Lower lobe of right lung (tissue), 2 donors: ENCODE measurements around the gene DDB1. TPM values are rescaled to one million over a fixed set of nuclear protein-coding genes. Genes with fewer than 3 reads are reported as not detected.

Source experiments
- ATAC-seq, 2 donors: fragments of 200-7000 bp; cut with Tn5 transposase; one replicate each; pipeline ENCODE4 v1.9.1; 2020 to 2022; ENCODE audit warnings: mild to moderate bottlenecking in 2 of 2, moderate library complexity in 2 of 2
- DNase-seq: peaks from one replicate; pipeline ENCODE4 v3.0.0-alpha.2; 2020
- H3K27ac ChIP-seq: fragments of 200-600 bp; one replicate; pipeline ENCODE4 v1.8.0; 2022
- H3K27me3 ChIP-seq: fragments of 200-600 bp; one replicate; pipeline ENCODE4 v1.8.0; 2022; ENCODE audit warnings: low read depth
- H3K36me3 ChIP-seq: fragments of 200-600 bp; one replicate; pipeline ENCODE4 v1.8.0; 2022; ENCODE audit warnings: mild to moderate bottlenecking
- H3K4me1 ChIP-seq: fragments of 200-600 bp; one replicate; pipeline ENCODE4 v1.8.0; 2022
- H3K4me3 ChIP-seq: fragments of 200-600 bp; one replicate; pipeline ENCODE4 v1.8.0; 2022; ENCODE audit warnings: mild to moderate bottlenecking
- H3K9me3 ChIP-seq: fragments of 200-600 bp; one replicate; pipeline ENCODE4 v1.8.0; 2022
- intact Hi-C: fragments of 100-400 bp; cut with DNase I; formaldehyde crosslinking; loops from one replicate; pipeline ENCODE4 v1.11.0; 2022
- total RNA-seq: library from RNA; stranded (reverse); fragmentation: NEBNext Ultra II Directional; extraction: Animal tissue kit (Norgen Biotek cat#: 25700); gene quantifications from one replicate; pipeline ENCODE4 v1.2.1, GENCODE V29; 2021
- TF ChIP-seq, protein P1 (sequence below): fragments of 200-600 bp; IDR thresholded peaks from one replicate; pipeline ENCODE4 v1.8.0; 2022; ENCODE audit warnings: antibody characterized with exemption, mild to moderate bottlenecking
- donor health status: DM: no; HTN: yes; CAD: no; lungs with severe emphysema.

DDB1 gene
- total RNA-seq, 1 donor from 2014 or later = 122 TPM

DNA sequence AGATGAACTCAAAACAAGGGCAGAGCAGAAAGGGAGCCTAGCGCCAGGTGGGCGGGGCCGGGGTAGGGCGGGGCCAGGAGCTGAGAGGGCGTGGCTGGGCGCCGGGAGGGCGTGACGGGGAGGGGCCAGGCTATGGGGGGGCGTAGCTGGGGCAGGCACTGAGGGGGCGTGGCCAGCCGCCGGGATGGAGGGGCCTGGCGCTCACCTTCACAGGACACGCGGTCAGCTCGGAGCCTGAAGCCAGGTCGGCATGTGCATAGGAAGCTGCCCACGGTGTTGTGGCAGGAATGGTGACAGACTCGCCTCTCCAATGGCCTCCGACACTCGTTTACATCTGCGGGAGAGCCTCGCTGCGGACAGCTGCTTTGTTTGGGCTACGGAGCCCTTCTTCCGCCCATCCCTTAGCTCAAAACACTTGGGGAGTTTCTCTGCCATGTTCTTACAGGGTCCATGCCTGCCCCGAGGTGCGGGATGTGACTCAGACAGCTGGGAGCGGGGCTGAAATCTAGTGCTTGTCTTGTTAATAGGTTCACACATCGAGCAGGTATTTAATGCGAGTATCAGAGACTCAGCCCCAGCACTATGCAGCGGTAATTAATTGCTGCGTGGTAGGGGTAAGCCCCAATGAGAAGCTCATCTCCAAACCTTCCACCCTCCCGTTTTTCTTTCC lies 51.2 kb downstream of the DDB1 start:
- TF ChIP-seq, protein P1, sequence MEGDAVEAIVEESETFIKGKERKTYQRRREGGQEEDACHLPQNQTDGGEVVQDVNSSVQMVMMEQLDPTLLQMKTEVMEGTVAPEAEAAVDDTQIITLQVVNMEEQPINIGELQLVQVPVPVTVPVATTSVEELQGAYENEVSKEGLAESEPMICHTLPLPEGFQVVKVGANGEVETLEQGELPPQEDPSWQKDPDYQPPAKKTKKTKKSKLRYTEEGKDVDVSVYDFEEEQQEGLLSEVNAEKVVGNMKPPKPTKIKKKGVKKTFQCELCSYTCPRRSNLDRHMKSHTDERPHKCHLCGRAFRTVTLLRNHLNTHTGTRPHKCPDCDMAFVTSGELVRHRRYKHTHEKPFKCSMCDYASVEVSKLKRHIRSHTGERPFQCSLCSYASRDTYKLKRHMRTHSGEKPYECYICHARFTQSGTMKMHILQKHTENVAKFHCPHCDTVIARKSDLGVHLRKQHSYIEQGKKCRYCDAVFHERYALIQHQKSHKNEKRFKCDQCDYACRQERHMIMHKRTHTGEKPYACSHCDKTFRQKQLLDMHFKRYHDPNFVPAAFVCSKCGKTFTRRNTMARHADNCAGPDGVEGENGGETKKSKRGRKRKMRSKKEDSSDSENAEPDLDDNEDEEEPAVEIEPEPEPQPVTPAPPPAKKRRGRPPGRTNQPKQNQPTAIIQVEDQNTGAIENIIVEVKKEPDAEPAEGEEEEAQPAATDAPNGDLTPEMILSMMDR = no peak
- intact Hi-C loops = no loop called here
- no peaks in the 10 kb centered on the region for H3K4me1 ChIP-seq
- ATAC-seq (peak; percentile 83 to 84), DNase-seq (no peak)
- no peaks in the 10 kb centered on the region for H3K9me3 ChIP-seq
- no peak overlapping the region for H3K27ac ChIP-seq
- H3K4me3 ChIP-seq = no peak overlapping the region
- H3K27me3 ChIP-seq = peaks cover 5% of the 10 kb centered on the region
- no peaks in the 10 kb centered on the region for H3K36me3 ChIP-seq

DNA sequence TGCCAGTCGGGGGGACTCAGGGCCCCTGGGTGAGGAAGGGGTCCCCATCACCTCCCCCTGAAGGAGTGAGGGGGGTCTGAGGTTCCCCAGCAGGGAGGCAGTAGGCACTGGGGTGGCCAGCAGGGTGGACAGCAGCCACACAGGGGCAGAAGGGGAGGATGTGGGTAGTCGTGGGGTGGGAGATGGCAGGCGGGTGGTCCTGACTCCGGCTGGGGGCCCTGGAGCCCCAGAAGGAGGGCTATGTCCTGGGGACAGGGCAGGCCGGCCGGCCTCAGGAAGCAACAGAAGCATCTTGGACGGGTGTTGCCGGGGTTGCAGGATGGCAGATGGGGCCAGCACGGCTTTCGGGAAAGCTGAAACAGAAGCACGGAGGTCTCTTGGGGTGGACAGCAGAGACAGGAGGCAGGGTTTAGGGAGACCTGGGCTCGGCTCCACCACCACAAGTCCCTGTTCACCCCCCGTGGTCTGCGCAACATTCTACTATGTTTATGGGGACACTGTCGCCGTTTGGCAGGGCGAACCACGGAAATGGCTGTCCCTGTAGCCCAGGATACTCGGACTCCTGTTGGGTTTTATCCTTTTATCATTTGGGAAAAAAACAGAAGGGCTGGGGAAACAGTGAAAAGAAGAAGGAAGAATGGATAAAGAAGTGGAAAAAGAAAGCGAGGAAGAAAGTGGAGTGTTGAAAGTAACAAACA lies 51.9 kb downstream of the DDB1 start:
- Histone ChIP-seq H3K36me3 (no peaks in the 10 kb centered on the region), H3K4me3 (no peak overlapping the region), H3K27ac (no peak overlapping the region), H3K27me3 (peaks cover 5% of the 10 kb centered on the region), H3K9me3 (no peaks in the 10 kb centered on the region), H3K4me1 (no peaks in the 10 kb centered on the region)
- DNase-seq (no peak), ATAC-seq (no peak)
- intact Hi-C loops = no loop called here
- TF ChIP-seq, protein P1 = no peak

DNA sequence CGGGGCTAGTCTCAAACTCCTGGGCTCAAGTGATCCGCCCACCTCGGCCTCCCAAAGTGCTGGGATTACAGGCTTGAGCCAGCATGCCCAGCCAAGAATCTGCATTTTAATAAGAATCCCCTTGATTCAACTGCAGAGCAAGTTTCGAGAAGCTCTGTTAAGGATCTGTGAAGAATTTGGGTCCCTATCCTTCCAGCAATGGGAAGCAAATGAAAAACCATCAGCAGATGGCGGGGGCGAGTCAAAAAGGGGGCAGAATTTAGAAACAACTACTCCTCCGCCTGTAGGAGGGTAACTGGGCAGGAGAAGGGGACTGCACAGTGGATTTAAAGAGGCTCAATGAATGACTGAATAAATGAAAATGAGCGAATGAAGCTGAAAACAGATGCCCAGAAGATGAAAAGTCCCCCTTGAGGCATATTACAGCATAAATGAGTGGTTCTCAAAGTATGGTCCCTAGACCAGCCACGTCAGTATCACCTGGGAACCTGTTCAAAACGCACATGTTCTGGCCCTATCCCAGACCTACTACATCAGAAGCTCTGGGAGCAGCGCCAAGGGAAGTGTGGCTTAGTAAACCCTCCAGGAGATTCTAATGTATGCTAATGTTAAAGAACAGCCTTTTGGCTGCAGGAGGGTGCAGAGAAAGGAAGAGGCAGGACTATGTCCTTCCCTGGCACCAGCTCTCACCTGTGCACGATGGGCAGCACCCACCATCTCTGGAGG lies 52.8 kb downstream of the DDB1 start:
- Histone ChIP-seq H3K36me3 (no peaks in the 10 kb centered on the region), H3K27ac (no peak overlapping the region), H3K9me3 (no peaks in the 10 kb centered on the region), H3K4me3 (no peak overlapping the region), H3K27me3 (peaks cover 5% of the 10 kb centered on the region), H3K4me1 (no peaks in the 10 kb centered on the region)
- DNase-seq (no peak), ATAC-seq (no peak)
- intact Hi-C loops = no loop called here
- TF ChIP-seq, protein P1 = no peak

DNA sequence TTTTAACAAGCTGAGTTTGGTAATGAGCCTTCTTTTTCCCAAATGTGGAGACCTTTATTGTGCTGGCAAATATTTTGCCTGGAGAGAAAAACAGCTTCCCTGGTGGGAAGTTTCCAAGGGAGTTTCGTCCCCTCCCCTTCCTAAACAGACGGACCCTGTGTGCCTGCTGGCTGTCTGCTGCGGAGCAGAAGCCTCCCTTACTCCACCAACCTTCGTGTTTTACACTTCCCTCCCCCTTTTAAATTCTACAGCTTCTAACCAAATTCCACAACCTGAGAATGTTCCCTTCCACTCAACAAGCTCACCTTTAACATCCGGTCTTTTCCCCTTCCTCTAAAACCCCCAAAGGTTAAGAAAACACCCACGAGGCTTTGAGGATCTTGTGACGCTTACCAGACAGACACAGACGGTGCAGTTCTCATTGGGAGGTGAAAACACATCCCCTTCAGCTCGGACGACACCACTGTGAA lies 54.9 kb downstream of the DDB1 start:
- intact Hi-C loops = no loop called here
- Histone ChIP-seq H3K9me3 (no peaks in the 10 kb centered on the region), H3K36me3 (no peaks in the 10 kb centered on the region), H3K4me1 (no peaks in the 10 kb centered on the region), H3K4me3 (no peak overlapping the region), H3K27me3 (peaks cover 5% of the 10 kb centered on the region), H3K27ac (no peak overlapping the region)
- DNase-seq (no peak), ATAC-seq (no peak)
- TF ChIP-seq, protein P1 = no peak

DNA sequence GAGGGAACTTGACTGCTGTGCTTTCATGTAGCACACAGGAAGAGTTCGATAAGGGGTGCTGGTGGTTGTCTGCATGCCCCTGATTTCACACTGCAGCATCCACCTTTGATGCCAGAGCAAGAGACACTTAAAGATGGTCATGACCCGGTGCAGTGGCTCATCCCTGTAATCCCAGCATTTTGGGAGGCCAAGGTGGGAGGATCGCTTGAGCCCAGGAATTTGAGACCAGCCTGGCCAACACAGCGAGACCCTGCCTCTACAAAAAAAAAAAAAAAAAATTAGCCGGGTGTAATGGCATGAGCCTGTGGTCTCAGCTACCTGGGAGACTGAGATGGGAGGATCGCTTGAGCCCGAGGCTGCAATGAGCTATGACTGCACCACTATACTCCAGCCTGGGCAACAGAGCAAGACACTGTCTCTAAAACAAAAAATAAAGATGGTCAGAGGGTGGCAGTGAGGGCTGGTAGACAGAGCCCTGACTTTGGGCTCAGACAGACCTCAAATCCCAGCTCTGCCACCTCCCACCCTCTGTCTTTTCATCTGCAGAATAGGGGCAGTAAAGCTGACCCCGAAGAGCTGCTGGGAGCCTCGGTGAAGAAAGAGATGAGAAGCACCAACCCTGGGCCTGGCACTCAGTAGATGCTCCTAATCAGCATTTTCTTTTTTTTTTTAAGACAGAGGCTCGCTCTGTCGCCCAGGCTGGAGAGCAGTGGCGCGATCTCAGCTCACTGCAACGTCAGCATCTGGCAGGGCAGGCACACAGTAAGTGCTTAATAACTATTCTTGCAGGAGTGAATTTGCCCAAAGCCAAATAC lies 55.5 kb downstream of the DDB1 start:
- ATAC-seq (no peak), DNase-seq (no peak)
- no peak overlapping the region for H3K27ac ChIP-seq
- TF ChIP-seq, protein P1 = no peak
- H3K36me3 ChIP-seq = no peaks in the 10 kb centered on the region
- H3K4me3 ChIP-seq = no peak overlapping the region
- intact Hi-C loops = no loop called here
- no peaks in the 10 kb centered on the region for H3K4me1 ChIP-seq
- H3K9me3 ChIP-seq = no peaks in the 10 kb centered on the region
- peaks cover 5% of the 10 kb centered on the region for H3K27me3 ChIP-seq
